Erythroblast (primary cell): ENCODE data around the gene ETS1.

Source experiments
- GATA1 ChIP-seq: IDR thresholded peaks from 2 replicates; pipeline ENCODE4 v1.6.1; 2011; ENCODE audit warnings: low read depth, mild to moderate bottlenecking, control low read depth, low read length, moderate library complexity
- POLR2A ChIP-seq: IDR thresholded peaks from 2 replicates; pipeline ENCODE4 v1.6.1; 2011; ENCODE audit warnings: mild to moderate bottlenecking, low read length

DNA sequence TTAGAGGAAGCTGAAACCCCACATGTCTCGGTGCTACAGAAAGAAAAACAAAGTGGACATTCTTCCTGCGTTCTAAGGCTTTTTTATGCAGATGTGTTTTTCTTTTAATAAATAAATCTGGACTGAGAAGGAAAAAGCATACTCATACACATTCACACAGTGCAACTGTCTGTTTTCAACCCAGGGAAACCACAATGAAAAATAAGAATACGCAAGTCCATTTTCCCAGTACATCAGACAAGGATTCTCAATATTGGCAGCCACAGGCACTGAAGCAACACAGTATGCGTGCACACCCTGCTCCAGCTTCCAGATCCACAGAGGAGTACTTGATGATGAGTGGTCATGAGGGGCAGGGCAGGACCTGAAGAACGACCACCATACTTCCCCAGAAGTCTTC, 86.9 kb downstream of the ETS1 start:
- TF ChIP-seq POLR2A (no peak), GATA1 (no peak)
